Peyer's patch (tissue), 4 donors: ENCODE results near the gene ANKMY2. TPM values are rescaled to one million over a fixed set of nuclear protein-coding genes. Genes with fewer than 3 reads are reported as not detected.
A peak's percentile ranks its signal among the peaks of the same experiment; 100 is the strongest.
"Not testable (repeated sequence)": the region's sequence is repeated elsewhere in the genome, so short reads cannot be mapped to it uniquely, and the experiment has no call there.

Experiments used
- DNase-seq, 3 donors: peaks; one replicate each; pipeline ENCODE4 v3.0.0-alpha.2; 2017 to 2019
- H3K27ac ChIP-seq, 4 donors: fragments of 200-600 bp; sonication (generic); one replicate each; pipeline ENCODE4 v1.5.1; 2016 to 2019
- H3K27me3 ChIP-seq, 2 donors: fragments of 200-600 bp; sonication (generic); one replicate each; pipeline ENCODE4 v1.5.1; 2019
- H3K36me3 ChIP-seq, 3 donors: fragments of 200-600 bp; sonication (generic); one replicate each; pipeline ENCODE4 v1.5.1; 2016 to 2019
- H3K4me1 ChIP-seq, 4 donors: fragments of 200-600 bp; sonication (generic); one replicate each; pipeline ENCODE4 v1.5.1; 2016 to 2019
- H3K4me3 ChIP-seq, 4 donors: fragments of 200-600 bp; sonication (generic); 1 replicate in 3 of 4; 2 replicates in 1 of 4; pipeline ENCODE4 v1.5.1; 2016 to 2019; ENCODE audit warnings: mild to moderate bottlenecking in 1 of 4
- H3K9me3 ChIP-seq, 4 donors: fragments of 200-600 bp; sonication (generic); one replicate each; pipeline ENCODE4 v1.5.1; 2016 to 2019; ENCODE audit warnings: mild to moderate bottlenecking in 1 of 4
- POLR2A ChIP-seq, 2 donors: fragments of 450-650 bp; IDR thresholded peaks; one replicate each; pipeline ENCODE4 v1.5.1; 2017; ENCODE audit warnings: antibody characterized with exemption in 2 of 2, mild to moderate bottlenecking in 2 of 2, moderate library complexity in 2 of 2
- total RNA-seq, 4 donors: library from RNA; depleted of rRNA; stranded (reverse); fragments of >200 nt; gene quantifications; one replicate each; pipeline ENCODE4 v1.1.0, GENCODE V29; 2016
- TF ChIP-seq, protein P1 (sequence below), 6 experiments: fragments of 450-650 bp in 4 of 6; fragments of 200-600 bp in 2 of 6; sonication (generic) in 1 of 6; IDR thresholded peaks; one replicate each; pipeline ENCODE4 v1.5.1; 2017 to 2019; ENCODE audit warnings: antibody characterized with exemption in 6 of 6, mild to moderate bottlenecking in 3 of 6, moderate library complexity in 1 of 6

ANKMY2 gene
- total RNA-seq, 4 donors from 2014 or later = 19.3 to 21.5 (median 20.5) TPM

DNA sequence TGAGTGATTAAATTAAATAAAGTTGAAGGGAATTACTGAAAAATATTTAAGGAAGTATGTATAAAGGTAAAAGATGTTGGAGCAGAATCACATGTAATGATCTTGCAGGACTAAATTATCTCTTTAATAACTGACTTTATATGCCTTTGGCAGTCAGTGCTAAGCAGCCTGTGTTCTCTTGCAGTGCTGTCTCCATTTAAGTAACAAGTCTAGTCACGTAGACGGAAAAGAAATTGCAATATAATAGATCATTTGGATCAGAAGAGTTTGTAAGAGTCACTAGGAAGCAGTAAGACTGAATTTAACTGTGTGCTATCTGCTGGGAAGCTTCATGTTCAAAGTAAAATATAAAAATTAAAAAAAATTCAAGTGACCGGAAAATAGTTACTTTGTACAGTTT is 21.8 kb upstream of the ANKMY2 start:
- no peak overlapping the region for H3K27ac ChIP-seq

DNA sequence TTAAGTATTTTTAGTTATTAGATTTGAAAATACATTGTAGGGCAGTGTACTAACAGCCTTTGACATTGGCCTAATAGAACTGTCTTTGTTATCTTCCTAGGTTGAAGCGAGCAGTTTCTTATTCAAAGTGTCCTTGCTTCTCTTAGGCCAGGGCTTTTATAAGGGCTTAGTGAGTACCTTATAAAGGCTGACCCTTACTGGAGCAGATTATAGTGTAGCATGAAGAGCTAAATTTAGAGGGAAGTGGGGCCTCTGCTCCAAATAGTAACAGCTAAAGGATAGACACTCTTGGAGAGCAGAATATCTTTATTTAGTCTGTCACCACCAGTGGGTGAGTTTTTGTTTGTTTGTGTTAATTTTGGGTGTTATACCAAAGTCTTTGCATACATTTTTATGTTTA is 16.4 kb upstream of the ANKMY2 start:
- Histone ChIP-seq H3K4me1 (peaks cover 0 to 11% (median 0%) of the 10 kb centered on the region in 4 donors), H3K36me3 (no peaks in the 10 kb centered on the region), H3K4me3 (no peak overlapping the region), H3K27me3 (no peaks in the 10 kb centered on the region), H3K9me3 (no peaks in the 10 kb centered on the region), H3K27ac (no peak overlapping the region)
- no peak for DNase-seq
- no peak for TF ChIP-seq POLR2A (IDR thresholded peaks at IDR 0.05)
- TF ChIP-seq, protein P1, sequence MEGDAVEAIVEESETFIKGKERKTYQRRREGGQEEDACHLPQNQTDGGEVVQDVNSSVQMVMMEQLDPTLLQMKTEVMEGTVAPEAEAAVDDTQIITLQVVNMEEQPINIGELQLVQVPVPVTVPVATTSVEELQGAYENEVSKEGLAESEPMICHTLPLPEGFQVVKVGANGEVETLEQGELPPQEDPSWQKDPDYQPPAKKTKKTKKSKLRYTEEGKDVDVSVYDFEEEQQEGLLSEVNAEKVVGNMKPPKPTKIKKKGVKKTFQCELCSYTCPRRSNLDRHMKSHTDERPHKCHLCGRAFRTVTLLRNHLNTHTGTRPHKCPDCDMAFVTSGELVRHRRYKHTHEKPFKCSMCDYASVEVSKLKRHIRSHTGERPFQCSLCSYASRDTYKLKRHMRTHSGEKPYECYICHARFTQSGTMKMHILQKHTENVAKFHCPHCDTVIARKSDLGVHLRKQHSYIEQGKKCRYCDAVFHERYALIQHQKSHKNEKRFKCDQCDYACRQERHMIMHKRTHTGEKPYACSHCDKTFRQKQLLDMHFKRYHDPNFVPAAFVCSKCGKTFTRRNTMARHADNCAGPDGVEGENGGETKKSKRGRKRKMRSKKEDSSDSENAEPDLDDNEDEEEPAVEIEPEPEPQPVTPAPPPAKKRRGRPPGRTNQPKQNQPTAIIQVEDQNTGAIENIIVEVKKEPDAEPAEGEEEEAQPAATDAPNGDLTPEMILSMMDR (IDR thresholded peaks at IDR 0.05) = no peak

More for the DNA sequence above, 21.8 kb upstream of the ANKMY2 start:
- no peak for TF ChIP-seq POLR2A (IDR thresholded peaks at IDR 0.05)
- TF ChIP-seq, protein P1 (IDR thresholded peaks at IDR 0.05) = no peak
- Histone ChIP-seq H3K27me3 (no peaks in the 10 kb centered on the region), H3K9me3 (no peaks in the 10 kb centered on the region), H3K36me3 (no peaks in the 10 kb centered on the region), H3K4me1 (no peaks in the 10 kb centered on the region), H3K4me3 (no peak overlapping the region)
- DNase-seq = no peak

DNA sequence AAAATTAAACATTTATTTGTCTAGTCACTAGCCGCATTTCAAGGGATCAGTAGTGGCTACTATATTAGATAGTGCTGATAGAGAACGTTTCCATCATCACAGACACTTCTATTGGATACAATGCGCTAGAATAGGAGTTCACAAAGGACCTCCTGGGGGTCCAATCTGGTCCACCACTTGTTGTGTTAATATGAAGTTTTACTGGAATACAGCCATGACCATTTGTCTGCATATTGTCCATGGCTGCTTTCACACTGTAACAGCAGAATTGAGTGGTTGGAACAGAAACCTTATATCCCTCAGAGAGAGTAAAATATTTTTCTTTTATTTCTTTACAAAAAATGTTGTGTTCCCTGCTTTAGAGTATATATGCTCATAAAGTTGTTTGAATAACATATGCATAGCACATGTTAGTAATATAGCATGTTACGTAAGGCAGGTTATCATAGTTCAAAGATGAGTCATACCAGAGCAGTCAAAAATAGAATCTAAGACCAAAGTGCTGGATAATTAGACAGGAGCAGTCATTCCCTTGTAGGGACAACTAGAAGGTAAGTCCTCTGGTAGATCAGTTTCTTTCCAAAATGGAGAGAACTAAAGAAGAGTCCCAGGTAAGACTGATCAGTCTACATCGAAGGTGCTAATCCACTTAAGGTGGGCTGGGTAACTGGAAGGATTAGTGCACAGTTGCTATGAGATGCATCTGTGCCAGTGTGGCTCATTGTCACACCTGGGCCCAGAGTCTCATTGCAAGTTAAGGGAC is 15.3 kb upstream of the ANKMY2 start:
- TF ChIP-seq, protein P1 (IDR thresholded peaks at IDR 0.05) = no peak
- TF ChIP-seq POLR2A (IDR thresholded peaks at IDR 0.05) = no peak
- peak overlapping the region in 2 of 4 donors; percentile 23 to 32 for H3K27ac ChIP-seq
- peaks cover 0 to 11% (median 0%) of the 10 kb centered on the region in 4 donors for H3K4me1 ChIP-seq
- H3K36me3 ChIP-seq = no peaks in the 10 kb centered on the region
- H3K9me3 ChIP-seq = no peaks in the 10 kb centered on the region
- H3K4me3 ChIP-seq = no peak overlapping the region
- H3K27me3 ChIP-seq = no peaks in the 10 kb centered on the region
- DNase-seq = no peak

DNA sequence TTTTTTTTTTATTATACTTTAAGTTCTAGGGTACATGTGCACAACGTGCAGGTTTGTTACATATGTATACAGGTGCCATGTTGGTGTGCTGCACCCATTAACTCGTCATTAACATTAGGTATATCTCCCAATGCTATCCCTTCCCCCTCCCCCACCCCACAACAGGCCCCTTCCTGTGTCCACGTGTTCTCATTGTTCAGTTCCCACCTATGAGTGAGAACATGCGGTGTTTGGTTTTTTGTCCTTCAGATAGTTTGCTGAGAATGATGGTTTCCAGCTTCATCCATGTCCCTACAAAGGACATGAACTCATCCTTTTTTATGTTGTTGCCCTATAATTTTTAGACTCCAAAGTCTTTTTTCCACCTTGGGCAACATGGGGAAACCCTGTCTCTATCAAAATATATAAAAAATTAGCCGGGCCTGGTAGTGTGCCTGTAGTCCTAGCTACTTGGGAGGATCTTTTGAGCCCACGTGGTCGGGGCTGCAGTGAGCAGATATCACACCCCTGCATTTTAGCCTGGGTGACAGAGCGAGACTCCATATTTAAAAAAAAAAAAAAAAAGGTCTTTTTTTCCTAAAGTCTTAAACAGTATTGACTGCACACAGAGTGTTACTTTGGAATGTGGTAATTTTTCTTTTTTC is 14.4 kb upstream of the ANKMY2 start:
- H3K4me3 ChIP-seq, H3K9me3 ChIP-seq, H3K27ac ChIP-seq, DNase-seq, H3K36me3 ChIP-seq, H3K27me3 ChIP-seq: not testable (repeated sequence)
- peaks cover 0 to 11% (median 0%) of the 10 kb centered on the region in 4 donors for H3K4me1 ChIP-seq

DNA sequence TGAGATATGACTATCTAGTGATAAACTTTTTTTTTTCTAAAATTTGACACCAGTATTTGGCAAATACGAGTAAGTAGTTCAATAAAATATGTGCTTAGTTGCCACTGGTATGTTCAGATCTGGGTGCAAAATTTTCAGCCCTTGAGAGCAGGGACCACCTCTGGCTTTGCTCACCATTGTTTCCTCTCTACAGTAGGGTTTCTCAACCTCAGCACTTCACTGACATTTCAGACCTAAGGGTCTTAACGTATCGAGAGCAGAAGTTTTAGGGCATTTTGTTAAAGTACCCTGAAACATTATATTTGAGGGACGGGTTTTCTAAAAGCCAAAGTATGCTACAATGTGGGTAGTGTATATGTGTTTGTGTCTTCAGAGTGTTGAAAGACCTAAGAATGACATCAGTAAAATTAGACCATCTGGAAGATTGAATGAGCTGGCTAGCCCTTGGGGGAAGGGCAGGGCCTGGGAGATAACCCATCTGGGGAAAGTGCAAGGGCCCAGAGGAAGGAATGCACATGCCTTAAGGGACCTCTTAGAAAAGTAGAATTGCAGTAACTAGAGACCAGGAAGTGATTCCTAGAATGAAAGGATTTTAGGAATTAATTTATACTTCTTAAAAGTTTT is 12.2 kb upstream of the ANKMY2 start:
- DNase-seq = no peak
- no peak overlapping the region for H3K4me3 ChIP-seq
- TF ChIP-seq POLR2A (IDR thresholded peaks at IDR 0.05) = no peak
- TF ChIP-seq, protein P1 (IDR thresholded peaks at IDR 0.05) = no peak
- H3K27ac ChIP-seq = no peak overlapping the region
- H3K4me1 ChIP-seq = peaks cover 0 to 11% (median 0%) of the 10 kb centered on the region in 4 donors
- no peaks in the 10 kb centered on the region for H3K27me3 ChIP-seq
- H3K9me3 ChIP-seq = no peaks in the 10 kb centered on the region
- no peaks in the 10 kb centered on the region for H3K36me3 ChIP-seq

DNA sequence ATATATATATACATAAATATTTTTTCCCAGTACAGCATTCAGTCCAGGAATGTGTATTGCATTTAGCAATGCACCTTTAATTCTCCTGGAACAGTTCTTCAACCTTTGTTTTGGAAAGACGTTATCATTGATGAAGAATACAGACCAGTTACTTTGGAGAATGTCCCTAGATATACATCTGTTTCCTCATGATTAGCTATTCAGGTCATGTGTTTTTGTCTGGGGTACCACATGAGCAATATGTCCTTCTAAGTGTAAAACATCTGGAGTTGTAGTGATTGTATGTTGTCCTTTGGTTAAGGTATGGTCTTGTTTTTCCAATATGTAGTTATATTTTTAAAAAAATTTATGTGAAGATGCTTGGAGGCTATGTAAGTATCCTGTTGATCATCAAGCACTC is 10.6 kb upstream of the ANKMY2 start:
- Histone ChIP-seq H3K36me3 (no peaks in the 10 kb centered on the region), H3K9me3 (no peaks in the 10 kb centered on the region), H3K4me3 (no peak overlapping the region), H3K27me3 (no peaks in the 10 kb centered on the region), H3K4me1 (peaks cover 0 to 7% (median 0%) of the 10 kb centered on the region in 4 donors), H3K27ac (no peak overlapping the region)
- no peak for DNase-seq
- no peak for TF ChIP-seq POLR2A (IDR thresholded peaks at IDR 0.05)
- TF ChIP-seq, protein P1 (IDR thresholded peaks at IDR 0.05) = no peak
